ENCODE results near the gene PANX2. TPM values are rescaled to one million over a fixed set of nuclear protein-coding genes. Genes with fewer than 3 reads are reported as not detected.

Gene PANX2
- total RNA-seq, 1 donor from 2014 or later: 3.0 TPM

DNA sequence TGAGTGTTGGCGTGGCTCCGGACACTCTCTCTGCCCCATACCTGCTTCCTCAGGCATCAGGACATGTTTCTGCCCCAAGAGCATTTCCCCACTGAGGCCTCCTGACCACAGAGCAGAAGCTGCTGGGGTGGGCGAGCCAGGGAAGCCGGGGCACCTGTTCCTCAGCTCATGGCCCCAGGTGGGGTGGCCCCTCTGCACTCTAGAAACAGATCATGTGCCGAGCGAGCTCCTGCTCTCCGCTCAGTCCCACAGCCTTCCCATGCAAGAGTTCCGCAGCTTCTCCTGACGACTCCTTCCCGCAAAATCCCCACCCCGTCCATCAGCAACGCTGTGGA, 22.4 kb upstream of the PANX2 start:
- Mint-ChIP-seq H3K9me3 (ENCODE audit: low read depth) (no peaks in the 10 kb centered on the region), H3K27me3 (ENCODE audit: low read depth) (peaks cover 11% of the 10 kb centered on the region), H3K36me3 (ENCODE audit: low read depth) (no peaks in the 10 kb centered on the region), H3K4me1 (ENCODE audit: low read depth) (peaks cover 8% of the 10 kb centered on the region), H3K4me3 (ENCODE audit: unreplicated experiment) (no peak overlapping the region), H3K27ac (ENCODE audit: unreplicated experiment) (no peak overlapping the region)
- TF ChIP-seq, protein P1, sequence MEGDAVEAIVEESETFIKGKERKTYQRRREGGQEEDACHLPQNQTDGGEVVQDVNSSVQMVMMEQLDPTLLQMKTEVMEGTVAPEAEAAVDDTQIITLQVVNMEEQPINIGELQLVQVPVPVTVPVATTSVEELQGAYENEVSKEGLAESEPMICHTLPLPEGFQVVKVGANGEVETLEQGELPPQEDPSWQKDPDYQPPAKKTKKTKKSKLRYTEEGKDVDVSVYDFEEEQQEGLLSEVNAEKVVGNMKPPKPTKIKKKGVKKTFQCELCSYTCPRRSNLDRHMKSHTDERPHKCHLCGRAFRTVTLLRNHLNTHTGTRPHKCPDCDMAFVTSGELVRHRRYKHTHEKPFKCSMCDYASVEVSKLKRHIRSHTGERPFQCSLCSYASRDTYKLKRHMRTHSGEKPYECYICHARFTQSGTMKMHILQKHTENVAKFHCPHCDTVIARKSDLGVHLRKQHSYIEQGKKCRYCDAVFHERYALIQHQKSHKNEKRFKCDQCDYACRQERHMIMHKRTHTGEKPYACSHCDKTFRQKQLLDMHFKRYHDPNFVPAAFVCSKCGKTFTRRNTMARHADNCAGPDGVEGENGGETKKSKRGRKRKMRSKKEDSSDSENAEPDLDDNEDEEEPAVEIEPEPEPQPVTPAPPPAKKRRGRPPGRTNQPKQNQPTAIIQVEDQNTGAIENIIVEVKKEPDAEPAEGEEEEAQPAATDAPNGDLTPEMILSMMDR (IDR thresholded peaks at IDR 0.05): no peak
- no peak for DNase-seq (ENCODE audit: low spot score)

DNA sequence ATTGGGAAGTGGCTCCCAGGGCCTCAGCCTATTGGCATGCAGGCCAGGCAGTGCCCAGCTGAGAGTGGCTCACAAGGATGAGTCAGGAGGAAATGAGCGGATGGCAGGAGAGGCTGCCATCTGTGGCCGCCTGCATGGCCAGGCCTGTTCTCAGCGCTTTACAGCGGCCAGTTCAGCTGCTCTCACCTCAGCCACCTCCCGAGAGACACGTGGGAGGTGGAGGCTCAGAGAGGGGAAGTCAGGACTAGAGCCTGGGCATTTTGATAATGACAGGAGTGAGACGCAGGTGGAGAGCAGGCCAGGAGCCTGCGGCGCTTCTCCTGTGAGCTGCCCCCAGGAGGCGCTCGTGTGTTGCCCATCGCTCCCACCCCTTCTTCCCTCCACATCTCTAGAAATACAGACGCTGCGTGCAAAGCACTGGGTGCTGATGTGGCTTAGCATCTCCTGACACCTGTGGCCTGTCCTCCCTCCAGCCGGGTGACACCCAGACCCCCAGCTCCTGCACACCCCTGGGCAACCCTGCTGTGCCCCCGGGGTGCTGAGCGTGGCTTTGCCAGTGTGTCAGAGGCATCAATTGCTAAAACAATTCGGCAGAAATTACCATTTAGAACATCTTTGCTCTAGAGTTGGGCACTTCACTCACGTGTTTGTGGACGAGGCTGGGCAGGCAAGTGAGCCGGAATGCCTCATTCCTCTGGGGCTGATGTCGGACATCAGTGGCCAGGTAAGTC, 21.4 kb upstream of the PANX2 start:
- peak; percentile 80 for DNase-seq (ENCODE audit: low spot score)
- Mint-ChIP-seq H3K36me3 (ENCODE audit: low read depth) (no peaks in the 10 kb centered on the region), H3K4me3 (ENCODE audit: unreplicated experiment) (no peak overlapping the region), H3K4me1 (ENCODE audit: low read depth) (peaks cover 8% of the 10 kb centered on the region), H3K27me3 (ENCODE audit: low read depth) (peaks cover 6% of the 10 kb centered on the region), H3K9me3 (ENCODE audit: low read depth) (no peaks in the 10 kb centered on the region), H3K27ac (ENCODE audit: unreplicated experiment) (no peak overlapping the region)
- TF ChIP-seq, protein P1 (IDR thresholded peaks at IDR 0.05): peak; percentile 85

DNA sequence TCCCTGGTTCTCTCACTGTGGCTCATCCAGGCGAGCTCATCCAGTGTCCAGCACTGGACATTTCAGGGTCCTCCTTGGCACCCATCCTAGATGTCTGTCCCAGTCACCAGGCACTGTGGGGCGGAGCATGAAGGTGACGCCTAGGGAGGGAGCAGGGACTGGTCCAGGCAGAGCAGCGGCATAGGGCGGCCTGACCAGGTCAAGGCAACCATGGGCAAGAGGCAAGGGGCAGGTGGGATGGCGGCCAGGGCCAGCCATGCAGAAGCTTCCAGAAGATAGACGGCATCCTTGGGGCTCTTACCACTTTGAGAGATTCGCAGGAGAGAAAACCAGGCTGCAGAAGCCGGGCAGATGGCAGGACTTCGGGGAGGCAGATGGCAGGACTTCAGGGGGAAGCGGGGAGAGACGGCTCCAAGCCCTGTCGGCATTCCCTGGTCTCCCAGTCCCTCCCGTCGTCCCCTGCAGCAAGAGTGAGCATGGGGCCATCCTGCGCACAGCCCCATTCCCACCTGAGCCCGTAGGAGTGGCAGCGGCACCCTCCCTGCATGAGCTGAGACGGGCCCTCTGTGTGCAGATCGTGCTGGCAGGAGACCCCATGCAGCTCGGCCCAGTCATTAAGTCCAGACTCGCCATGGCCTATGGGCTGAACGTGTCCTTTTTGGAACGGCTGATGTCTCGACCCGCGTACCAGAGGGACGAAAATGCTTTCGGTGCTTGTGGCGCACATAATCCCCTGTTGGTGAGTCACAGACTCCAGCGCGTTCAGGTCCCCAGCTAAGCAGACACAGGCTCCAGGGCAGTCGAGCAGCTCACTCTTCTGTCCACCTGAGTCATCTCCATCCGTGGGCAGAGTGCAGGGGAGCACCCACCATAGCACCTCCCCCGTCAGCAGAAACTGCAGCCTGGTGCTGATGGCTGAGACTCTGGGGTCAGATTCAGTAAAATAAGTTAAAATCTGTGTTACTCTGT, 20.1 kb upstream of the PANX2 start:
- DNase-seq (ENCODE audit: low spot score): peak; percentile 86
- H3K27ac Mint-ChIP-seq (ENCODE audit: unreplicated experiment): no peak overlapping the region
- peaks cover 4% of the 10 kb centered on the region for H3K27me3 Mint-ChIP-seq (ENCODE audit: low read depth)
- no peaks in the 10 kb centered on the region for H3K36me3 Mint-ChIP-seq (ENCODE audit: low read depth)
- H3K4me3 Mint-ChIP-seq (ENCODE audit: unreplicated experiment): no peak overlapping the region
- no peaks in the 10 kb centered on the region for H3K9me3 Mint-ChIP-seq (ENCODE audit: low read depth)
- H3K4me1 Mint-ChIP-seq (ENCODE audit: low read depth): peaks cover 8% of the 10 kb centered on the region
- TF ChIP-seq, protein P1 (IDR thresholded peaks at IDR 0.05): no peak

DNA sequence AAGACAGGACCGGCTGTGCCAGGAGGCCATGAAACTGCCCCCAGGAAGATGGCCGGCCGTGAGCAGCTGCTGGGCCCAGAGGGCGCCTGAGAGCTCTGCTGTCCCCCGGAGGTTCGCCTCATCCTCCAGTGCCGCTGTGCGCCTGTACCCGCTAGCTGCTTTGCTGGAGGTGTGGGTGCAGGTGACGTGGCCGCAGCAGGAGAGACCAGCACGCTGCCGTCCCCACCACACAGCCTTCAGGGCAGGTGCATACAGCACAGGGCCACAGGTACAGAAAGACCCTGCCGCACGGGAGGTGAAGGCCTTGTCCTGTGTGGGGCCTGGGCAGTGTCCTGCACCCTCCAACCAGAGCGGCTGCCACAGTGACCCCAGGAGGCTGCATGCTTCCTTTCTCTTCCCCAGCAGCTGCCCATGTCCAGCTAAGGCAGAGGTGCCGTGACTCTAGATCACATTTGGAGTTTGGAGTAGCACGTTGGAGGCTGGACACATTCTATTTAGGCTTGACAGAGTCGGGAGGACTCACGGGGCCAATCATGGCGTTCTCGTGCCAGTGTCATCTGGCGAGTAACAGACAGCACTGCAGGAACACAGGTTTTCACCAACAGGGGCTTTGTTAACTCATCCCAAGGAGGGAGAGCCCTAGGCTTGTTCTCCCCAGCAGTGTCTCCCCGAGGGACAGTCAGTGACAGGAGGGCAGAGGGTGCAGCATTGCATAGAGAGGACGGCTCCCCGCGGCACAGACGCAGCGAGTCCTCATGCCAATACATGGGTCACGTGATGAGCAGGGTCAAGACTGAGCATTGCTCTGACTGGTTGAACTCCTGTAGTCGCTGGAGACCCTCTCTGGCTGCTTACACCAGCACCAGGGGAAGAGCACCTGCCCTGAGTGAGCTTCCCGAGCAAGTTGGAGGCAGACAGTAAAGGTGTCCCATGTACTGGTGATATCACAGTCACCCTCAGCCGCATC, 18.7 kb upstream of the PANX2 start:
- TF ChIP-seq, protein P1 (IDR thresholded peaks at IDR 0.05): no peak
- no peak overlapping the region for H3K27ac Mint-ChIP-seq (ENCODE audit: unreplicated experiment)
- H3K36me3 Mint-ChIP-seq (ENCODE audit: low read depth): no peaks in the 10 kb centered on the region
- no peak overlapping the region for H3K4me3 Mint-ChIP-seq (ENCODE audit: unreplicated experiment)
- peaks cover 5% of the 10 kb centered on the region for H3K4me1 Mint-ChIP-seq (ENCODE audit: low read depth)
- DNase-seq (ENCODE audit: low spot score): no peak
- no peaks in the 10 kb centered on the region for H3K9me3 Mint-ChIP-seq (ENCODE audit: low read depth)
- no peaks in the 10 kb centered on the region for H3K27me3 Mint-ChIP-seq (ENCODE audit: low read depth)

All from chondrocyte (in vitro differentiated cells).